ENCODE data around the gene TTLL12.

The TTLL12 gene

DNA sequence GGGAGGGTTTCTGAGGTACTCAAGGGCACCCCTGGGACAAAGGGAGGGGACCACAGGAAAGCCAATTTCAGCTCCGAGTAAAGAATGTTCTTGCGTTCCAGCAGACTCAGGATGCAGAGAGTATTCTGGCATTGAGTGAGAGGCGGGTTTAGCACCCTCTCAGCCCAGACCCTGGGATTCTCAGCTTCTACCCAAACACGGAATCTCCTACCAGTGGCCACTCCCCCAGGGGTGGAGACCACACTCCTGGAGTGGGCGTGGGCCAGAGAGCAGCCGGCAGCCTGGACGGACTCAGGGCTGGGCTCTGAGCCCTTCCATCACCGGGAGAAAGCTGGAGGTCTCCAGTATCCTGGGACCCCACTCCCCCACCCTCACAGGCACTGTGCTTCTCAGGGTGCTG, 26.1 kb upstream of the TTLL12 start:
- no peak for DNase-seq

DNA sequence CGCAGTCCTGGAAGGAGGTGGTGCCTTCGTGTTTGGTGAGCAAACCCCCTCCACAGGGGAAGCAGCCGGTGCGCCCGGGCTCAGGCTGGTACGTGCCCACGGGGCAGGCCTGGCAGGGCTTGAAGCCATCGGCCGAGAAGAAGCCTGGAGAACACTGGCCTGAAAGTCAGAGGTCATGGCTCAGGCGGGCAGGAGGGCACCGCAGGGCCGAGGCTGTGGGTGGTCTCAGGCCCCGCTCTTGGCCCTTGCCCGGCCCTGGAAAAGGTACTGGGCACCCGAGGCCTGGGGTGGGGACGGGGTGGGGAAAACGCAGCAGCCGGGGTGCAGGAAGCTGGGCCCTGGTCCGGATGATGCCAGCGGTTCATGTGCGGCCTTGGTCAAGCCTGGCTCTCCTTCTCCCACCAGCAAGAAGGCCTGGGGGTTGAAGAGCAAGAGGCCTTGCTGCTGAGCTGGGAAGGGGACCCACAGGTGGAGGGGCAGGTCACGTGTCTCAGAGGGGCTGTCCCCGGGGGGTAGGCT, 25.6 kb upstream of the TTLL12 start:
- DNase-seq = no peak

DNA sequence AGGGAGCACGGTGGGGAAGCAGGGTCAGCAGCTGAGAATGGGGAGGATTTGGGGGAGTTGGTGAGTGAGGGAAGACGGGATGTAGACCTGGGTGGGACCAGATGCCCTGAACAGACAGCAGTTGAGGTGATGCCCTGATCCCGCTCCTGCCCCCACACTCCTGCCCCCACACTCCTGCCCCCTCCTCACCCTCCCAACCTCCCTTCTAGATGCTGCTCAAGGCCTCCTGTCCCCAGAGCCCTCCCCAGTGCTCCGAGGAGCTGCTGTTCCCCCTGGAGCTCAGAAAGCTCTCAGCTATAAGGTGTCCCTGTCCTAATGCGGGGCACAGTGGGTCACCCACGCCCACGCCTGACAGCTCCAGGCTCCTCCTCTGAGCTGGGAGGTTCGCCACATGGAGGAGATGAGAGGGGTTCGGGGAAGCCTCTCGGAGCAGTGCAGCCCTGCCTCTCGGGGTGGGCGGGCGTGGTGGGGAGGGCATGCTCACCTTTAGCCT, 25.1 kb upstream of the TTLL12 start:
- no peak for DNase-seq

DNA sequence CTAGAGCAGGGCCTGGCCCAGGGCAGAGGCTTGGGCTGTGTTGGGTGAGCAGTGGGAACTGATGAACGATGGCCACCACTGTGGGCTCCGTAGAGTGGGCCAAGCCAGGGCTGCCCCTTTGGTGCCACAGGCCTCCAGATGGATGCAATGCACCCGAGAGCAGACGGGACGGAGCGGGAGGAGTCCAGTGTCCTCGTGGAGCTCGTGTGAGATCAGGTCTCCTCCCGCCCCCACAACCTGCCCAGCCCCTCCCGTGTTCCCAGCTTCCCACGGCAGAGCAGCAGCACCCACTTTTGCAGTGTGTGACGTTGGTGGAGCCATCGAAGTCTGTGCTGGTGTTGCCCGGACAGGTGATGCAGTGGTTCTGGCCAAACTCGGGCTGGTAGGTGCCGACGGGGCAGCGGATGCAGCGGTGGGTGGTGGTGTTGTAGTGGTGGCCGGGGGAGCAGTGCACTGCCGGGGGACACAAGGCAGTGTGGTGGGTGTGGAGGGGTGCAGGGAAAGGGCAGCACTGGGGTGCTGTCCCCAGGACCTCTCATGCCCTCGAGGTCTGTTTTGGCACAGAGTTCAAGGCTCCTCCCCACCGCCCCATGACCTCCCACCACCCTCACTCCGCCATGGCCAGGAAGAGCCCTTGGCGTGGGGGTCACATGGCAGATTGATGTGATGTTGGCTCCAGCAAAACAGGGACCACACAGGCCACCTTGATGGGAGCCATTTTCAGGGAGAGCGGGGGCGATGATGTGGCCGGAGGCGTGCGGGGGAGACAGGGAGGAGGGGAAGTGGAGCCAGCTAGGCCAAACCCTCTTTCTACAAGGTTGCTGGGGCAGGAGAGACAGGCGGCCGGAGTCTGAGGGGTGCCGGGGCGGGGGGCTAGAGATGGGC, 23.9 kb upstream of the TTLL12 start:
- no peak for DNase-seq

DNA sequence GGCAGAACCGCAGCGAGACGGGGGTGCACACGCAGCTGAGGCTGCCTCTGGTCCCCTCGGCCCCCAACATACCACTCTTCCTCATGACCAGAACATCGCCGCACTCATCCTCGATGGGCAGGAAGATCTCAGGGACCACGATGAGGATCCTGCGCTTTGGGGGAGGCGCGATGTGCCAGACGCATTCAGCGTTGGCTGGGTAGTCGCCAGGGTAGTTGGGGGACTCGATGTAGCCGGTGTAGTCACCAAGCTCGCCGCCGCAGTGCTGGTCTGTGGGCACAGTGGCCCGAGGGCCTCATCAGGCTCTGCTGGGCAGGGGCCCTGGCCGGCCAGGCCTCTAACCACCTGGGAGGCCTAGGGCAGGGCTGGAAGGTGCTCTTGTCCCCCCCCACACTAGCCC, 23.0 kb upstream of the TTLL12 start:
- DNase-seq = no peak

DNA sequence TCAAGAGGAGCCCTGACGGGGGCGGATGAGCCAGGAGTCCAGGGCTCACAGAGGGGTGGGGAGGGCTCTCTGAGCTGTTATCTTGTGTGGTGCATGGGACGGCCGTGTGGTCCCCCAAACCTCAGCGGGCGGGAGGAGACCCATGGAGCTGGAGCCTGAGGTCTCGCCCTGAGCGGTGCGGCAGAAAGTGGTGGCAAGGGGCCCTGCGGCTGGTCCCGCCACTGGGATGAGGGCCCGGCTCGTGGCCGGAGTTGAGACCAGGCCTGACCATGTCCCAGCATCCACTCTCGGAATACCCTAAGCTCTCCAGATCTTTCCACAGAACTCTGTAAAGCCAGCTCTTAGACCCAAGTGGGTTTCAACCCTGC, 22.6 kb upstream of the TTLL12 start:
- no peak for DNase-seq

DNA sequence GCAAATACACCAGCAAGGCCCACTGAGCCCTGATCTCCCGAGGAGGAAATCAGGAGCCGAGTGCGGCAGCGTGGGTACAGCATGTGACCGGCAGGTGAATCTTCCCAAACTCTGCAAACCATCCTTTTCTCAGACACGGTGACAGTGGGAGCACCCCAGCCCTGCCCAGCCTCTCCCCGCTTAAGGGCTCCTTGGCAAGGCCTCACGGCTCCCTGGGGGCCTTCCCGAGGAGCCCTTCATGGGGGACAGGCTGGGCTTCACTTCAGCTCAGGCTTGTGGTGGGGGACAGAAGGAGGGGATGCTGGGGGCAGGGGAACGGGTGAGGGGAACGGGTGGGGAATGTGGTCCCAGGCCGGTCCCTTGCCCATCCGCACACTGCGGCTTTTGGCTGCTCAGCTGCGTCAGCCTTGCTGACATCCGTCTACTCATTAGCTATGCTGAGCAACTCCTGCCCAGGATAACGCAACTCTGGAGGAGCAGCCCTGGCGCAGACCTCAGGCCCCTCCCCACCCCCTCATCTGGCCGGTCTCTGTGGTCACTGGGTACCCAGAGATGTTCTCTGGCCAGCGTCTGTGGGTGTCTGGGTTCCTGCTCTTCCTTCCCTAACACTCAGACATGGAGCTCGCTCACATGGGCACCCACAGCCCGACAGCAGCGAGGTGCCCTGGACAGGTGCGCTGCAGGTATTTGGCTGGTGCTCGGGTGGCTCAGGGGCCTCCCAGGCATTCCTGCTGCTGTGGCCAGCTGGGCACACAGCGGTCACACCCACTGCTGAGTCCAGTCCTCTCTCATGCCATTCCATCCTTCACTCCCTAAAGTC, 22.0 kb upstream of the TTLL12 start:
- DNase-seq = no peak

DNA sequence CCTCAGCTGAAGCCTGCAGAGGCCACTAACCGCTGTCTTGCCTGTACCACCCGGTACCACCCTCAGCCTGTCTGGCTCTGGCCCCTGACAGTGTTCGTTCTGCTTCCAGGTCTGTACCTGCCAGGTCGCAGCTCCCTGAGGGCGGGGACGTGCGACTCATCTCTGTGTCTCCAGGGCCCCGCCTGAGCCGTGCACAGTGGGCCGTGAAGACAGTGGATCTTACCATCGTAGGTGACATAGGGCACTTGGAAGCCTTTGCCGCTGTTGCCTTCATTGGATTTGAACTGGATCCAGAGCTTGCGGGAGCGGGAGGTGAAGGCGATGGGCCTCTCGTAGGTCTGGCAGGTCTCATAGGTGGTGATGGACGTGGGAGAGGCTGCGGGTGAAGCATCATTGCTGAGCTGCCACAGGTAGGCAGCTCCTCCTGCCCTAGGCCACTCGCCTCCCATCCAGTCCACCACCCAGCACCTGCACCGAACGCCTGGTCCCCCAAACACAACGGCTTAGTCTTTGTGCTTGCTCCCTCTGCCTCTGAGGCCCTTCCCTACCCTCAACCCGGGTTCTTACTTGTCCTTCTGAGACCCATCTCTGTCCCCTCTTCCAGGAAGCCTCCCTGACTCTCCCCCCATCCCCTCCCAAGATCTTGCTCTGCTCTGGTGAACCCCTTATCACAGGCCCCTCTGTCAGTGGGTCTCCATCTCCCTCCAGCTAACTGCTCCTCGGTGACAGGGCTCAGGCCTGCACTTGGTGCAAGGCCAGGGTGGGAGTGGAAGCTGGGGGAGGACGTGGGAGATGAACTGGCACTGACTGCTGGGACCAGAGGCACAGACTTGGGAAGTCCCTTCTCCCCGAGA, 21.1 kb upstream of the TTLL12 start:
- DNase-seq = no peak

DNA sequence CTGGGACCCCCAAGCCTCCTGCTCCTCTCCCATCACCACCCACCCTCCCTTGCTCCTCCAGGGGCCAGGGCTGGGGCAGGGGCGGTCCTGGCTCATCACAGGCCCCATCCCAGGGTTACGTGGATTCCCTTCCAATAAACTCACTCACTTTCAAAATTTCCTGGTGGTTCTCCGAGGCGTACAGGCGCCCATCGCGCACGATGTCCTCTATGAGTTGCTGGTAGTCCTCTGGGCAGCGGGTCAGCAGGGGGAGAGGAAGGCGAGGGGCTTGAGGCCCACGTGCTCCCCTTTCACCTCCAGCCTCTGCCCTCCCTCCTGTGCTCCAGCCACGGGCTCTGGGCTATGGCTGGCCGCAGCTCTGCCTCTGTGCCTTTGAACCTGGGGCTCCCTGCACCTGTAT, 20.5 kb upstream of the TTLL12 start:
- DNase-seq = no peak

DNA sequence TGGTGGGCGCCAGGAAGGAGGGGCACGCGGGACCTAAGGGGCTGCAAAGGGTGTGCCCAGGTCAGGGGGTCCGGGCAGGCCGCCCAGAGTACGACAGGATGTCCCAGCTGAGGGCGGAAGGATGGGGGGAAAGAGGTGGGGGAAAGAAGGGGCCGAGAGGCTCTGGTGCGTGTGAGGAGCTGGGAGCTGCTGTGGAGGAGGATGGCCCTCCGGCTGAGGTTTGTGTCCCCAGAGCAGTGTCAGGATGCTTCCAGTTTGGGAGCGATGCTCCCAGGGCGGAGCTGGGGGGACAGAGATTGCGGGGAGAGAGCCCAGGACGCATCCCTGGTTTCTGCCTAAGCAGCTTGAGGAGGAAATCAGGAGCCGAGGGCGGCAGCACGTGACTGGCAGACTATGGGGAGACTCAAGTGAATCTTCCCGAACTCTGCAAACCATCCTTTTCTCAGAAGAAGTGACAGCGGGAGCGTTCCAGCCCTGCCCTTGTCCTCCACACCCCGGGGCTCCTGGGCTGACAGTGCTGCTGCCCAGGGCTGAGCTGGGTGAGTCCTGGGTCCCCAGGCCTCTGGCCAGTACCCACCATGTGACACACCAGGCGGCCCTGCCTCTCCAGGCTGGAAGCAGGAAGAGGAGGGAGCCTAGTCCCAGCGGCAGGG, 19.7 kb upstream of the TTLL12 start:
- DNase-seq = no peak

DNA sequence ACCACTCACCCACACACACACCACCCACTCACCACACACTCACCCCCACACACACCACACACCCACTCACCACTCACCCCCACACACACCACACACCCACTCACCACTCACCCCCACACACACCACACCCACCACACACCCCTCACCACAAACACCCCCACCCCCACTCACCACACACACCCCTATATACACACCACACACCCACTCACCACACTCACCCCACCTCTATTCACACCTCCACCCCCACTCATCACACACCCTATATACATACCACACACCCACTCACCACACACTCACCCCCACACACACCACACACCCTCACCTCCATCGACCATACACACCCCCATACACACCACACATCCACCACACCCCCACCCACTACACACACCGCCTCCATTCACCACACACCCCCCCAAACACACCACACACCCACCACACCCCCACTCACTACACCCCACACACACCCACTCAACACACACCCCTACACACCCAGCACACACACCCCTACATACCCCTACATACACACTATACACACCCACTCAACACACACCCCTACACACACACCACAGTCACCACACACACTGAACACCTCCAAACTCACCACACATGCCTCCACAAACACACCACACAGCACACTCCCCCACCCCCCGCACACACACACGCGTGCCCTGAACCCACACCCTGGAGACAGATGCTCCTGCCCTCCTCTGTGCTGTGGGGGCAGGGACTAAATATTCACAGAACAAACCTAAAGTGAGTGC, 19.0 kb upstream of the TTLL12 start:
- DNase-seq = no peak

DNA sequence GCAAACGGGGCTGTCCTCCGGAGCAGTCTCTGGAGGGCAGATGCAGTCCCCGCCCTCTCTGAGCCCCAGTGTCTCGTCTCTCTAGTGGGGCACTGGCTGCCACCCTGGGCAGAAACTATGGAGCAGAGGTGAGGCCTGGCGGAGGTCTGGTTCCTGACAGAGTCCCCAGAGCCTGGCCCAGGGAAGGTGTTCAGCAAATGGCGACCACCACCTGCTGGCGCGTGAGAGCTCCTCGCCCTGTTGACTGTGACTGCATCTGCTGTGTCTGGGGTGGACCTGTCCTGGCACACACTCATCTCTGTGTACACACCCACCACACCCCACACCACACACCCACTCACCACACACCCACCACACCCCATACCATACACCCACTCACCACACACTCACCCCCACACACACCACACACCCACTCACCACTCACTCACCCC, 18.3 kb upstream of the TTLL12 start:
- no peak for DNase-seq

DNA sequence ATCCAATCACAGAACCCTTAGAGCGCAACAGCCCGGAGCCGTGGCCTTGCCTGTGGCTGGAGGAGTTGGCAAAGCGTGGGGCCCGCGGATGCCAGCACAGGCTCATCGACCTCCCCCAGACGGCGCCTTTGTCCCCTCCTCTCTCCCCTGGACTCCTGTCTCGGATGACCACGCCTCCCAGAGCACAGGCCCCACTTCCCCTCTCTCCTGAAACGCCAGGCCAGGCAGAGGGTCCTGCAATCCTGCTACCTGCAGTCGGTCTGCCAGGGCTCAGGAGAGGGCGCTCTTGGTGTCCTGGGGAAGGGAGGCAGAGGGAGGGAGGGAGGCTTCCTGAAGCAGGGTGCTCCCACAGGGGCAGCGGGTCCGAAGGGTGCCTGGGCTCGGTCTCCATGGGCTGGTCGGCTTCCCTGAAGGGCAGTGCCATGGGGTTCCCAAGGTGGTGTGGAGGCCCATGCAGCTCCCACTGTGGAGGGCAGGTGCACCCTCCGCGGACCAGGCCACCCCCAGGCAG, 16.6 kb upstream of the TTLL12 start:
- no peak for DNase-seq

DNA sequence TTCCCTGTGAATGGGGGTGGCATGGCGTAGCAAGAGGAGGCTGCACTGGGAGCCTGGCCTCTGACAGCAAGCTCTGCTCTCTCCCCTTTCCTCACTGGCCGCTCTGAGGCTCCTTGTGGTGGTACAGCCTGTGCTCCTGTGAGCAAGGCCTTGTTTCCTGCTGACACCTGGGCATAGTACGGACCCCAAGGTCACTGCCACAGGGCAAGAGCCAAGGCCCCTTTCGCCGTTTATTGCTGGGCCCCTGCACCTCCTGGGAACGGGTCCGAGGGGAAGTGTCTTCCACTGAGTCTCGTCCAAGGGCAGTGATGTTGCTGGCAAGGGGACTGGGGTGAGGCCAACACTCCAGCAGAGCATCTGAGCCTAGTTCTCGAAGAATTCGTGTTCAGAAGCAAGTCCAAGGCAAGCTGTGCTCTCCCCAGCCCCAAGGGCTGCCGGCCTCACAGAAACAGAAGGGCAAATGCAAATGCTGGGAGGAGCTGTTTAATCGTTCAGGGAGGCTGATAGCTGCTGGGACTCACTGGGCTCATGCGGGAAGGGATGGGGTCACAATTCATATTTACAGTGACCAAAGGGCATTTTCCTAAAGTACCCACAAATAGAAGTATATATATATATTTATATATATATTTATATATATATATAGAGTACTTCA, 15.9 kb upstream of the TTLL12 start:
- no peak for DNase-seq

DNA sequence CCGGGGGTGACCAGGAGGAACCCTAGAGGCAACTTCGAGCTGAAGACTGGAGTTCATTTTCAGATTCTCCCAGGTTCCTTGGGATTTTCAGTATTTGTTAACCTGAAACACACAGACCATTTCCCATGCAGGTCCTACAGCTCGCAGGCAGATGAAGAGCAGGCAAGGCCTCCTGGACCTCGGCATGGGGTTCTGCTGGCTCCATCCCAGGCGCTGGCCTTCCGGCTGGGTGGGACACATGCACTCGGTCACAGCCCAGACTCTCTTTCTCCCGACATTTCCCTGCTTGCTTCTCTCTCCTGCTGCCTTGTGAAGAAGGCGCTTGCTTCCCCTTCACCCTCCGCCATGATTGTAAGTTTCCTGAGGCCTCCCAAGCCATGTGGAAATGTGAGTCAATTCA, 15.4 kb upstream of the TTLL12 start:
- DNase-seq = no peak

DNA sequence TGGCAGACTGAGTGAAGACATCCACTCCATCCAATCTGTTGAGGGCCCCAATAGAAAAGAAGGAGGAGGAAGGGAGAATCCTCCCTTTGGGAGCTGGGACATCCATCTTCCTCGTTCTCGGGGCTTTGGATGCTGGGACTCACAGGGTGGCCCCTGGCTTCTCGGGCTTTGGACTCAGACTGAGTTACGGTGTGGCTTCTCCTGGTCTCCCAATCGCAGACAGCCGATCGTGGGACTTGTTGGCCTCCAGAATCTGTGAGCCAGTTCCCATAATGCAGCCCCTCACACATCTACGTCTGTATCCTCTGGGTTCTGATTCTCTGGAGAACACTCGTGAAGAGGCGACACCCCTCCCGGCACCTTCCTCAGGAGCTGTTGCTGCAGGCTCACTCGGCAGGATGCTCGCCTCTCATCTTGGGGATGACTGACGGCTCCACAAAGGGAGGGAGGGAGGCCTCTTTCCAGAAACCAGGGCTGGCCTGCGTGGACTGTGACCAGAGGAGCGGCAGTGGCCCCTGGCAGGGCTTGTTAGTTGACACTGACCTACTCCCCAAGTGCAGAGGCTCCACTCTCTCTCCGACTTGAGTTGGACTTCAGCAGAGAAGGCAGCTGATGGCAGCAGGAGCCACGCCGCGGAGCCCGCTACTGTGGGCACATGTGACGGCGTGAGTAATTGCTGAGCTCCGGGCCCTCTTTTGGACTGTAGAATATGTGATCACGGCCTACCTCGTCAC, 14.7 kb upstream of the TTLL12 start:
- DNase-seq = no peak

DNA sequence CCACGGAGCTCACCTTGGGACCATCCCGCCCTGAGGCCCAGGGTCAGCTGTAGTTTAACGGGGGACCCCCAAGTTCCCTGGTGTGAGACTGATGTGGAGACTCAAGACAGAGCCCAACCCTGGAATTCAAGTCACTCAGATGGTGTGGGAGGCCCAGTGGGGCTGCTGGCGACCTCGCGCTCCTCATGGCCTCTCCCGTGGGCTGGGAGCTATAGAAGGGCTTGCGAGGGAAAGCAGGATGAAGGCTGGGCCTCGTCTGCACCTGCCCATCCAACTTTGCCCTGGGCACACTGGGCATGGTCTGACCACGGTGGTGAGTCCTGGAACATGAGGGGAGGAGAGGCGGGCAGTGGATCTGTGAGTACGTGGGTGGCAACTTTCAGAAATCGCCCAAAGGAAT, 13.6 kb upstream of the TTLL12 start:
- no peak for DNase-seq

DNA sequence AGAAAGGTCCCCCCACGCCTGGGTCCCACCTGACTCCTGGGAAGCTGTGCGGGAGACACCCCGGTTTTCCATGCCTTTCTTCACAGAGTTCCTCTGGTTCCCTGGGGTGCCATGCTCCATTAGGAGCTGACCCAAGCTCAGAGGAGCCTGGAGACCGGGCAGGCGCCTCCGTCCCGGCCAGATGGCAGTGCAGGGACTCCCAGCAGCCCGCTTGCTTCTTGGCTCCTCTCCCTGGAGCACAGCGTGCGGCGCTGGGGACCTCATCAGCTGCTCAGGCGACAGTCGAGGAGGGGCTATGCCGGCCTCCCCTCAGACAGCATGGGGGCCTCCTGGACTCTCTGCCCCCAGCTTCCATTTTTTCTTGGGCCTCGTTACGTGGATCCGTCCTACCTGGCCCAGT, 13.1 kb upstream of the TTLL12 start:
- DNase-seq = no peak

DNA sequence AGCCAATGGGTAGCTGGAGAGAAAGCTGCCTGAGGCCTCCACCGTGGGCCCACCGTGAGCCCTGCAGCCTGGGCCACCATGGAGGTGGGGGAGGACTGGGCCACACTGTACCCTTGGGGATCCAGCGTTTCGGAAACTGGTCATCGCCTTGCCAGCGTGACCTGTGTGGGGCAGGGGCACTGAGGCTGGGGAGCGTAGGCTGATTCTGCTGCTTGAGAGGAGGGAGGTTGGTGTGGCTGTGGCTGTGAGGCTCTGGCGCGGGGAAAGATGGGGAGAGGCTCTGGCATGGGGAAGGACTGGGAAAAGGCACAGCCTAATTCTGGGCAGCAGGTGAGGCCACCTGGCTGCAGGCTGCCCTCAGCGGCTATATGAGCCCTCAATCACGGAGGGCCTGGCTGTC, 12.6 kb upstream of the TTLL12 start:
- DNase-seq = no peak

DNA sequence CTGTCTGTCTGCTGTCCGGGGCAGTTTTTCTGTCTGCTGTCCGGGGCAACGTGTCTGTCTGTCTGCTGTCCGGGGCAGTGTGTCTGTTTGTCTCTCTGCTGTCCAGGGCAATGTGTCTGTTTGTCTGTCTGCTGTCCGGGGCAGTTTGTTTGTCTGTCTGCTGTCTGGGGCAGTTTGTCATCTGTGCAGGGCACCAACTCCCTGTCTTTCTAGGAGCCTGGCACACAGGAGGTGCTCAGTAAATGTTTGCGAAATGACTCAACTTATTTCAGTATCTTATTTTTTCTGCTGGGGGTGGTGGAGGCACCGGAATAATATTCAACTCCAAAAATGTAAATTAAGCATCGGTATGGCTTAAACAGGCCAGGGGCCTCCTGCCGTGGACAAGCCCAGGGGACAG, 12.0 kb upstream of the TTLL12 start:
- DNase-seq = no peak
